Measurements from ENCODE around the gene RIC3. TPM values are rescaled to one million over a fixed set of nuclear protein-coding genes. Genes with fewer than 3 reads are reported as not detected.

Gene RIC3
- total and polyA plus RNA-seq, 2 donors (not counting 3 experiments of a cell fraction or from before 2014, with no cell fraction given) = not detected

DNA sequence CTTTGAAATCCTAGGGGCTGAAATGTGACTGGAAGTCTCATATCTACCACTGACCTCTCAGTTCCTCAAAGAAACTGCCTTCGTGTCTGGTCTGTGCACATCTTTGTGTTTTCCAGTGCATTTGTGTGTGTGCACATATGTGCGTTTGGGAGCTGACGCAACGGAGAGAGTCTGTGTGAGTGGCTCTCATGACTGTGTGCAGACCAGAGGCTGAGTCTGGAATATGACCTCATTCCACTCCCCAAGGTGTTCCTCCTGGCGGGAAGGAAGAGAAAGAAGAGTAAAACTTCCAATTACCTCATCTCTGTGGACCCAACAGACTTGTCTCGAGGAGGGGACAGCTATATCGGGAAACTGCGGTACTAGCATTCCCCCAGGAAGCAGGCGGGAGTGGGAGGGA lies 71.4 kb downstream of the RIC3 start:
- no peaks in the 10 kb centered on the region for H3K79me2 ChIP-seq (ENCODE audit: control insufficient read depth, insufficient read depth, low read length)
- no peaks in the 10 kb centered on the region for H3K4me1 ChIP-seq (ENCODE audit: control insufficient read depth, extremely low read depth, insufficient read depth, low read length)
- no peak overlapping the region for H3K27ac ChIP-seq (ENCODE audit: insufficient read depth, low read depth, low read length)
- ChIA-PET CTCF (interaction anchor here (1.5 to 20.3 kb wide), 5 partner anchors 9 to 204 kb away, joined by 5 to 822 read pairs (median 84); no protein-coding TSS in a partner anchor), POLR2A (no interaction called here)
- no peaks in the 10 kb centered on the region for H4K20me1 ChIP-seq (replicated peaks; ENCODE audit: control insufficient read depth, extremely low read depth, insufficient read depth, low read length)
- intact Hi-C loops (cut with micrococcal nuclease) = loop anchor here (10.0 kb wide), 1 partner anchor 403 kb away; no protein-coding TSS in a partner anchor
- BruUV-seq (replicated peaks) = no TSS peak
- H3K27me3 ChIP-seq (ENCODE audit: control insufficient read depth in 2 of 2, insufficient read depth in 2 of 2, low read length in 2 of 2) = no peaks in the 10 kb centered on the region
- H3K9me1 ChIP-seq (replicated peaks; ENCODE audit: control insufficient read depth, extremely low read depth, insufficient read depth, low read length) = no peaks in the 10 kb centered on the region
- TF ChIP-seq POLR2A (IDR thresholded peaks at IDR 0.05; ENCODE audit: low read depth, low read length) = no peak
- no peak for TF ChIP-seq EZH2 (IDR thresholded peaks at IDR 0.05; ENCODE audit: borderline replicate concordance, low read depth, low read length, severe bottlenecking)
- TF ChIP-seq, protein P1, sequence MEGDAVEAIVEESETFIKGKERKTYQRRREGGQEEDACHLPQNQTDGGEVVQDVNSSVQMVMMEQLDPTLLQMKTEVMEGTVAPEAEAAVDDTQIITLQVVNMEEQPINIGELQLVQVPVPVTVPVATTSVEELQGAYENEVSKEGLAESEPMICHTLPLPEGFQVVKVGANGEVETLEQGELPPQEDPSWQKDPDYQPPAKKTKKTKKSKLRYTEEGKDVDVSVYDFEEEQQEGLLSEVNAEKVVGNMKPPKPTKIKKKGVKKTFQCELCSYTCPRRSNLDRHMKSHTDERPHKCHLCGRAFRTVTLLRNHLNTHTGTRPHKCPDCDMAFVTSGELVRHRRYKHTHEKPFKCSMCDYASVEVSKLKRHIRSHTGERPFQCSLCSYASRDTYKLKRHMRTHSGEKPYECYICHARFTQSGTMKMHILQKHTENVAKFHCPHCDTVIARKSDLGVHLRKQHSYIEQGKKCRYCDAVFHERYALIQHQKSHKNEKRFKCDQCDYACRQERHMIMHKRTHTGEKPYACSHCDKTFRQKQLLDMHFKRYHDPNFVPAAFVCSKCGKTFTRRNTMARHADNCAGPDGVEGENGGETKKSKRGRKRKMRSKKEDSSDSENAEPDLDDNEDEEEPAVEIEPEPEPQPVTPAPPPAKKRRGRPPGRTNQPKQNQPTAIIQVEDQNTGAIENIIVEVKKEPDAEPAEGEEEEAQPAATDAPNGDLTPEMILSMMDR (IDR thresholded peaks at IDR 0.05; ENCODE audit: extremely low read depth in 1 of 2, insufficient read depth in 1 of 2, low read depth in 1 of 2, low read length in 2 of 2) = no peak
- no peak for TF ChIP-seq FOS (IDR thresholded peaks at IDR 0.05; ENCODE audit: borderline replicate concordance, insufficient read depth, low read length)
- TF ChIP-seq, protein P2, sequence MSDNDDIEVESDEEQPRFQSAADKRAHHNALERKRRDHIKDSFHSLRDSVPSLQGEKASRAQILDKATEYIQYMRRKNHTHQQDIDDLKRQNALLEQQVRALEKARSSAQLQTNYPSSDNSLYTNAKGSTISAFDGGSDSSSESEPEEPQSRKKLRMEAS (IDR thresholded peaks at IDR 0.05; ENCODE audit: insufficient read depth, insufficient read length) = no peak
- no peak for TF ChIP-seq JUN (IDR thresholded peaks at IDR 0.05; ENCODE audit: borderline replicate concordance, insufficient read depth, insufficient read length, low read depth)
- no peak for TF ChIP-seq MYC (IDR thresholded peaks at IDR 0.05; ENCODE audit: low read depth, low read length)
- TF ChIP-seq POLR2AphosphoS5 (IDR thresholded peaks at IDR 0.05; ENCODE audit: insufficient read depth, low read depth, low read length) = no peak
- no peak for TF ChIP-seq GATA2 (IDR thresholded peaks at IDR 0.05; ENCODE audit: insufficient read depth, insufficient read length, low read depth, low read length)
- H3K36me3 ChIP-seq (ENCODE audit: control insufficient read depth in 2 of 2, extremely low read depth in 1 of 2, insufficient read depth in 2 of 2, low read length in 2 of 2) = no peaks in the 10 kb centered on the region
- no peak for DNase-seq (ENCODE audit: low read depth, low spot score)
- dilution Hi-C loops (cut with MboI; ENCODE audit: extremely low pct_ligation_motif_present, low sequenced_read_pairs) = no loop called here
- H2AFZ ChIP-seq (ENCODE audit: low read depth, low read length) = no peak overlapping the region
- H3K9me3 ChIP-seq (replicated peaks; ENCODE audit: control insufficient read depth, insufficient read depth, low read length) = no peaks in the 10 kb centered on the region
- no peak for FAIRE-seq
- H3K4me3 ChIP-seq (replicated peaks in 1 of 3; ENCODE audit: insufficient read depth in 1 of 3, low read depth in 1 of 3, low read length in 3 of 3) = no peak overlapping the region
- no peak overlapping the region for H3K9ac ChIP-seq (replicated peaks; ENCODE audit: extremely low read depth, insufficient read depth, low read length)
- no peak overlapping the region for H3K4me2 ChIP-seq (ENCODE audit: insufficient read depth, low read length)
